Ishikawa (cell line): ENCODE data around the gene PGC.

ENCODE experiments used
- CEBPB ChIP-seq: IDR thresholded peaks from 2 replicates; pipeline ENCODE4 v1.6.1; 2012
- CREB1 ChIP-seq: IDR thresholded peaks from 2 replicates; pipeline ENCODE4 v1.6.1; 2012; ENCODE audit warnings: low read depth
- EP300 ChIP-seq: IDR thresholded peaks from 2 replicates; pipeline ENCODE4 v1.6.1; 2012; ENCODE audit warnings: borderline replicate concordance
- FOXM1 ChIP-seq: IDR thresholded peaks from 2 replicates; pipeline ENCODE4 v1.6.1; 2012; ENCODE audit warnings: low read depth, borderline replicate concordance
- TAF1 ChIP-seq: IDR thresholded peaks from 2 replicates; pipeline ENCODE4 v1.6.1; 2012; ENCODE audit warnings: low read depth, mild to moderate bottlenecking
- TCF12 ChIP-seq: IDR thresholded peaks from 2 replicates; pipeline ENCODE4 v1.6.1; 2012; ENCODE audit warnings: low read depth
- YY1 ChIP-seq: IDR thresholded peaks from 2 replicates; pipeline ENCODE4 v1.6.1; 2012; ENCODE audit warnings: low read depth
- ZBTB7A ChIP-seq: IDR thresholded peaks from 2 replicates; pipeline ENCODE4 v1.6.1; 2012; ENCODE audit warnings: low read depth
- TF ChIP-seq, protein P1 (sequence below): IDR thresholded peaks from 2 replicates; pipeline ENCODE4 v1.6.1; 2012
- TF ChIP-seq, protein P2 (sequence below): IDR thresholded peaks from 2 replicates; pipeline ENCODE4 v1.6.1; 2012; ENCODE audit warnings: low read depth, mild to moderate bottlenecking

DNA sequence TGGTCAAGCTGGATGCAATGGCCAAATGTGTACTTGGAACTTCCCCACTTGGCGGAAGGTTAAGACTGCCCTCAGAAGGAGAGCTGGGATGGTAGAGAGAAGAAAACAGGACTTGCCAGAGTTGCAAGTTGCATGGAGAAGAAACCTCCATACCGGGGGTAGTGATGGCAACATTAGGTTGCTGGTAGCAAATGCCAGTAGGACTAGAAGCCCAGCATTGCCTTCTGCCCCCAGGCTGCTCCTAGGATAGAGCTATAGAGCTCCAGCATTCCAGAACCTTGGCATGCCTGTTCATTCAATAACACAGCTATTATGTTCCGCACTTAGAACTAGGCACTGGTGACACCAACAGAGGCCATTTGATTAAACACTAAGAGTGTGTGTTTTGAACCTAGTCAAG lies 38.3 kb downstream of the PGC start:
- TF ChIP-seq TCF12 (no peak), YY1 (no peak), EP300 (no peak), TAF1 (no peak), CREB1 (no peak), CEBPB (no peak), ZBTB7A (no peak), FOXM1 (no peak)
- TF ChIP-seq, protein P1, sequence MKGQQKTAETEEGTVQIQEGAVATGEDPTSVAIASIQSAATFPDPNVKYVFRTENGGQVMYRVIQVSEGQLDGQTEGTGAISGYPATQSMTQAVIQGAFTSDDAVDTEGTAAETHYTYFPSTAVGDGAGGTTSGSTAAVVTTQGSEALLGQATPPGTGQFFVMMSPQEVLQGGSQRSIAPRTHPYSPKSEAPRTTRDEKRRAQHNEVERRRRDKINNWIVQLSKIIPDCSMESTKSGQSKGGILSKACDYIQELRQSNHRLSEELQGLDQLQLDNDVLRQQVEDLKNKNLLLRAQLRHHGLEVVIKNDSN = no peak
- TF ChIP-seq, protein P2, sequence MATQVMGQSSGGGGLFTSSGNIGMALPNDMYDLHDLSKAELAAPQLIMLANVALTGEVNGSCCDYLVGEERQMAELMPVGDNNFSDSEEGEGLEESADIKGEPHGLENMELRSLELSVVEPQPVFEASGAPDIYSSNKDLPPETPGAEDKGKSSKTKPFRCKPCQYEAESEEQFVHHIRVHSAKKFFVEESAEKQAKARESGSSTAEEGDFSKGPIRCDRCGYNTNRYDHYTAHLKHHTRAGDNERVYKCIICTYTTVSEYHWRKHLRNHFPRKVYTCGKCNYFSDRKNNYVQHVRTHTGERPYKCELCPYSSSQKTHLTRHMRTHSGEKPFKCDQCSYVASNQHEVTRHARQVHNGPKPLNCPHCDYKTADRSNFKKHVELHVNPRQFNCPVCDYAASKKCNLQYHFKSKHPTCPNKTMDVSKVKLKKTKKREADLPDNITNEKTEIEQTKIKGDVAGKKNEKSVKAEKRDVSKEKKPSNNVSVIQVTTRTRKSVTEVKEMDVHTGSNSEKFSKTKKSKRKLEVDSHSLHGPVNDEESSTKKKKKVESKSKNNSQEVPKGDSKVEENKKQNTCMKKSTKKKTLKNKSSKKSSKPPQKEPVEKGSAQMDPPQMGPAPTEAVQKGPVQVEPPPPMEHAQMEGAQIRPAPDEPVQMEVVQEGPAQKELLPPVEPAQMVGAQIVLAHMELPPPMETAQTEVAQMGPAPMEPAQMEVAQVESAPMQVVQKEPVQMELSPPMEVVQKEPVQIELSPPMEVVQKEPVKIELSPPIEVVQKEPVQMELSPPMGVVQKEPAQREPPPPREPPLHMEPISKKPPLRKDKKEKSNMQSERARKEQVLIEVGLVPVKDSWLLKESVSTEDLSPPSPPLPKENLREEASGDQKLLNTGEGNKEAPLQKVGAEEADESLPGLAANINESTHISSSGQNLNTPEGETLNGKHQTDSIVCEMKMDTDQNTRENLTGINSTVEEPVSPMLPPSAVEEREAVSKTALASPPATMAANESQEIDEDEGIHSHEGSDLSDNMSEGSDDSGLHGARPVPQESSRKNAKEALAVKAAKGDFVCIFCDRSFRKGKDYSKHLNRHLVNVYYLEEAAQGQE = no peak
